Uterus (tissue), 4 donors: ENCODE measurements around the gene SRL. TPM values are rescaled to one million over a fixed set of nuclear protein-coding genes. Genes with fewer than 3 reads are reported as not detected.

Experiments used
- DNase-seq, 2 donors: peaks; one replicate each; pipeline ENCODE4 v3.0.0-alpha.2; 2019 to 2020
- H3K27ac ChIP-seq, 2 donors: fragments of 200-600 bp; sonication (generic); 1 replicate in 1 of 2; 2 replicates in 1 of 2; pipeline ENCODE4 v1.5.1; 2016 to 2018
- H3K27me3 ChIP-seq, 2 donors: fragments of 200-600 bp; sonication (generic); one replicate each; pipeline ENCODE4 v1.5.1; 2018 to 2019; ENCODE audit warnings: control low read depth in 1 of 2
- H3K36me3 ChIP-seq, 2 donors: fragments of 200-600 bp; sonication (generic); one replicate each; pipeline ENCODE4 v1.5.1; 2019; ENCODE audit warnings: control low read depth in 1 of 2
- H3K4me1 ChIP-seq, 2 donors: fragments of 200-600 bp; sonication (generic); one replicate each; pipeline ENCODE4 v1.5.1; 2018 to 2019; ENCODE audit warnings: control low read depth in 1 of 2
- H3K4me3 ChIP-seq, 2 donors: fragments of 200-600 bp; sonication (generic); 1 replicate in 1 of 2; 2 replicates in 1 of 2; pipeline ENCODE4 v1.5.1; 2018 to 2019; ENCODE audit warnings: mild to moderate bottlenecking in 1 of 2
- H3K9me3 ChIP-seq, 2 donors: fragments of 200-600 bp; sonication (generic); one replicate each; pipeline ENCODE4 v1.5.1; 2019; ENCODE audit warnings: control low read depth in 1 of 2
- CTCF ChIP-seq, 4 experiments: fragments of 200-600 bp in 2 of 4; fragments of 450-650 bp in 2 of 4; sonication (generic) in 2 of 4; IDR thresholded peaks; one replicate each; pipeline ENCODE4 v1.5.1; 2016 to 2019; ENCODE audit warnings: antibody characterized with exemption in 4 of 4, mild to moderate bottlenecking in 2 of 4, moderate library complexity in 1 of 4
- POLR2A ChIP-seq, 2 donors: fragments of 450-650 bp; IDR thresholded peaks; one replicate each; pipeline ENCODE4 v1.6.1; 2016; ENCODE audit warnings: antibody characterized with exemption in 2 of 2, mild to moderate bottlenecking in 1 of 2, moderate library complexity in 1 of 2
- intact Hi-C: fragments of 100-400 bp; cut with DNase I; formaldehyde crosslinking; loops from one replicate; pipeline ENCODE4 v1.15.1; 2023; ENCODE audit warnings: low total_unique reads
- total RNA-seq, 4 donors: library from RNA; depleted of rRNA in 3 of 4; stranded (reverse); fragments of >200 nt in 3 of 4; gene quantifications; one replicate each; pipeline versions ENCODE4 v1.1.0 to v1.2.4, GENCODE V29; 2014 to 2023
- donor health status: DM: yes; HTN: yes; CAD: no.

SRL gene
- total RNA-seq, 4 donors from 2014 or later = 0.29 to 10.1 (median 7.6) TPM

- intact Hi-C loops = loop anchor here (10.0 kb wide), 1 partner anchor 68 kb away; no protein-coding TSS in a partner anchor
These were observed 20.5 kb upstream of the SRL start for GRCh38 chr16:4262303-4262835.

GRCh38 chr16:4261557-4262172, 19.8 kb upstream of the SRL start:
- Histone ChIP-seq H3K9me3 (no peaks in the 10 kb centered on the region), H3K36me3 (no peaks in the 10 kb centered on the region), H3K4me3 (no peak overlapping the region), H3K4me1 (peaks cover 0 to 5% of the 10 kb centered on the region in 2 donors), H3K27me3 (no peaks in the 10 kb centered on the region), H3K27ac (no peak overlapping the region)
- intact Hi-C loops = loop anchor here (10.0 kb wide), 1 partner anchor 67 kb away; no protein-coding TSS in a partner anchor
- peak; percentile 39 to 50 for DNase-seq
- TF ChIP-seq CTCF (IDR thresholded peaks at IDR 0.05) = peak; percentile 35 to 67 (median 54)
- no peak for TF ChIP-seq POLR2A (IDR thresholded peaks at IDR 0.05)

More at GRCh38 chr16:4262303-4262835, 20.5 kb upstream of the SRL start:
- Histone ChIP-seq H3K9me3 (no peaks in the 10 kb centered on the region), H3K27ac (no peak overlapping the region), H3K27me3 (no peaks in the 10 kb centered on the region), H3K36me3 (no peaks in the 10 kb centered on the region), H3K4me1 (peaks cover 0 to 5% of the 10 kb centered on the region in 2 donors), H3K4me3 (no peak overlapping the region)
- TF ChIP-seq CTCF (IDR thresholded peaks at IDR 0.05) (no peak), POLR2A (IDR thresholded peaks at IDR 0.05) (no peak)
- no peak for DNase-seq

GRCh38 chr16:4260360-4260759, 18.5 kb upstream of the SRL start:
- Histone ChIP-seq H3K4me3 (no peak overlapping the region), H3K27me3 (no peaks in the 10 kb centered on the region), H3K36me3 (no peaks in the 10 kb centered on the region), H3K4me1 (peaks cover 0 to 5% of the 10 kb centered on the region in 2 donors), H3K27ac (no peak overlapping the region), H3K9me3 (no peaks in the 10 kb centered on the region)
- no peak for TF ChIP-seq CTCF (IDR thresholded peaks at IDR 0.05)
- TF ChIP-seq POLR2A (IDR thresholded peaks at IDR 0.05) = no peak
- intact Hi-C loops = loop anchor here (10.0 kb wide), 1 partner anchor 66 kb away; no protein-coding TSS in a partner anchor
- no peak for DNase-seq

GRCh38 chr16:4257646-4258556, 16.0 kb upstream of the SRL start:
- H3K9me3 ChIP-seq = no peaks in the 10 kb centered on the region
- no peaks in the 10 kb centered on the region for H3K27me3 ChIP-seq
- intact Hi-C loops = loop anchor here (10.0 kb wide), 1 partner anchor 273 kb away; no protein-coding TSS in a partner anchor
- H3K4me1 ChIP-seq = no peaks in the 10 kb centered on the region
- no peaks in the 10 kb centered on the region for H3K36me3 ChIP-seq
- TF ChIP-seq CTCF (IDR thresholded peaks at IDR 0.05) = no peak
- no peak for TF ChIP-seq POLR2A (IDR thresholded peaks at IDR 0.05)
- peak in 1 of 2 donors; percentile 48 for DNase-seq
- peak overlapping the region; percentile 54 to 59 for H3K27ac ChIP-seq
- H3K4me3 ChIP-seq = no peak overlapping the region
